Measurements from ENCODE around the gene SAMD11. TPM values are rescaled to one million over a fixed set of nuclear protein-coding genes. Genes with fewer than 3 reads are reported as not detected.

The SAMD11 gene
- total and polyA plus RNA-seq, 2 donors from 2014 or later: 13.3 to 21.4 TPM

- H3K9ac ChIP-seq (ENCODE audit: low read length in 3 of 3): no peak overlapping the region
- intact Hi-C loops (cut with DNase I): no loop called here
- H3K4me1 ChIP-seq (ENCODE audit: control insufficient read depth in 2 of 3, insufficient read depth in 2 of 3, low read depth in 1 of 3, low read length in 3 of 3): peaks cover 0 to 51% (median 4%) of the 10 kb centered on the region in 3 donors
- H3K4me3 ChIP-seq (ENCODE audit: low read length in 3 of 3): no peak overlapping the region
- H3K27me3 ChIP-seq (ENCODE audit: control insufficient read depth, insufficient read depth, low read length): no peaks in the 10 kb centered on the region
- FAIRE-seq (no peak), DNase-seq (peak in 2 of 5 donors; percentile 42 to 65)
- TF ChIP-seq CTCF (IDR thresholded peaks at IDR 0.05; ENCODE audit: borderline replicate concordance, extremely low read depth, insufficient read depth): no peak
- H3K9me3 ChIP-seq (ENCODE audit: control insufficient read depth in 2 of 3, insufficient read depth in 1 of 3, low read length in 3 of 3): no peaks in the 10 kb centered on the region
- H3K27ac ChIP-seq (ENCODE audit: low read depth in 2 of 2, low read length in 2 of 2): peak overlapping the region in 1 of 2 donors; percentile 9
- H3K36me3 ChIP-seq (ENCODE audit: control insufficient read depth in 2 of 3, insufficient read depth in 3 of 3, low read length in 3 of 3): no peaks in the 10 kb centered on the region
Measured at GRCh38 chr1:915295-916172, 8.2 kb upstream of the SAMD11 start.

GRCh38 chr1:916173-917075 is 7.3 kb upstream of the SAMD11 start:
- H3K36me3 ChIP-seq (ENCODE audit: control insufficient read depth in 2 of 3, insufficient read depth in 3 of 3, low read length in 3 of 3): no peaks in the 10 kb centered on the region
- H3K9ac ChIP-seq (ENCODE audit: low read length in 3 of 3): no peak overlapping the region
- DNase-seq (peak; percentile 80 to 93 (median 92)), FAIRE-seq (no peak)
- H3K9me3 ChIP-seq (ENCODE audit: control insufficient read depth in 2 of 3, insufficient read depth in 1 of 3, low read length in 3 of 3): no peaks in the 10 kb centered on the region
- intact Hi-C loops (cut with DNase I): no loop called here
- peak overlapping the region; percentile 32 to 51 for H3K27ac ChIP-seq (ENCODE audit: low read depth in 2 of 2, low read length in 2 of 2)
- H3K27me3 ChIP-seq (ENCODE audit: control insufficient read depth, insufficient read depth, low read length): no peaks in the 10 kb centered on the region
- H3K4me1 ChIP-seq (ENCODE audit: control insufficient read depth in 2 of 3, insufficient read depth in 2 of 3, low read depth in 1 of 3, low read length in 3 of 3): peaks cover 2 to 52% (median 7%) of the 10 kb centered on the region in 3 donors
- no peak overlapping the region for H3K4me3 ChIP-seq (ENCODE audit: low read length in 3 of 3)
- TF ChIP-seq CTCF (IDR thresholded peaks at IDR 0.05; ENCODE audit: borderline replicate concordance, extremely low read depth, insufficient read depth): no peak

GRCh38 chr1:917076-917459 is 6.7 kb upstream of the SAMD11 start:
- TF ChIP-seq CTCF (IDR thresholded peaks at IDR 0.05; ENCODE audit: borderline replicate concordance, extremely low read depth, insufficient read depth): no peak
- Histone ChIP-seq H3K9me3 (ENCODE audit: control insufficient read depth in 2 of 3, insufficient read depth in 1 of 3, low read length in 3 of 3) (no peaks in the 10 kb centered on the region), H3K36me3 (ENCODE audit: control insufficient read depth in 2 of 3, insufficient read depth in 3 of 3, low read length in 3 of 3) (no peaks in the 10 kb centered on the region), H3K27ac (ENCODE audit: low read depth in 2 of 2, low read length in 2 of 2) (peak overlapping the region in 1 of 2 donors; percentile 51), H3K27me3 (ENCODE audit: control insufficient read depth, insufficient read depth, low read length) (no peaks in the 10 kb centered on the region), H3K4me1 (ENCODE audit: control insufficient read depth in 2 of 3, insufficient read depth in 2 of 3, low read depth in 1 of 3, low read length in 3 of 3) (peaks cover 3 to 55% (median 8%) of the 10 kb centered on the region in 3 donors), H3K9ac (ENCODE audit: low read length in 3 of 3) (no peak overlapping the region), H3K4me3 (ENCODE audit: low read length in 3 of 3) (no peak overlapping the region)
- DNase-seq (peak in 2 of 5 donors; percentile 59 to 78), FAIRE-seq (no peak)
- intact Hi-C loops (cut with DNase I): no loop called here
